OCI-LY7 (cell line): ENCODE measurements around the gene ZNF493.

ENCODE experiments used
- EZH2phosphoT487 ChIP-seq: fragments of 200-600 bp; sonication (generic); IDR thresholded peaks from 2 replicates; pipeline ENCODE4 v1.6.1; 2018; ENCODE audit warnings: low read depth, borderline replicate concordance, mild to moderate bottlenecking, mixed run types, antibody characterized with exemption, low read length, moderate library complexity, mixed read lengths
- TF ChIP-seq, protein P1 (sequence below): fragments of 200-600 bp; sonication (generic); conservative IDR thresholded peaks from 2 replicates; pipeline ENCODE4 v1.5.1; 2014; ENCODE audit warnings: mild to moderate bottlenecking, antibody characterized with exemption, low read length, moderate library complexity, mixed read lengths

DNA sequence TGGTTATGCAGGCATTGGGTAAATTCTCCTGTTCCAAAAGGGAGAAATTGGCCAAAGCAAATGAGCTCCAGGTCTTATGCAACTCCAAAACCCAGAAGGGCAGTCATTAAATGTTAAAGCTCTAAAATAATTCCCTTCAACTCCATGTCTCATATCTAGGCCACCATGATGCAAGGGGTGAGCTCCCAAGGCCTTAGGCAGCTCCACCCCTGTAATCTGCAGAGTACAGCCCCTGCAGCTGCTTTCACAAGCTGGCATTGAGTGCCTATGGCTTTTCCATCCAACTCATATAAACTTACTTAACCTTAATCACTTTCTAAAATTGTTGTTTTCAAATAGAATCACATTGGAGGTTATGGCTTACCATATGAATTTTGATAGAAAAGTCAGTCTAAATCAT, 63.8 kb downstream of the ZNF493 start:
- no peak for TF ChIP-seq EZH2phosphoT487
- TF ChIP-seq, protein P1, sequence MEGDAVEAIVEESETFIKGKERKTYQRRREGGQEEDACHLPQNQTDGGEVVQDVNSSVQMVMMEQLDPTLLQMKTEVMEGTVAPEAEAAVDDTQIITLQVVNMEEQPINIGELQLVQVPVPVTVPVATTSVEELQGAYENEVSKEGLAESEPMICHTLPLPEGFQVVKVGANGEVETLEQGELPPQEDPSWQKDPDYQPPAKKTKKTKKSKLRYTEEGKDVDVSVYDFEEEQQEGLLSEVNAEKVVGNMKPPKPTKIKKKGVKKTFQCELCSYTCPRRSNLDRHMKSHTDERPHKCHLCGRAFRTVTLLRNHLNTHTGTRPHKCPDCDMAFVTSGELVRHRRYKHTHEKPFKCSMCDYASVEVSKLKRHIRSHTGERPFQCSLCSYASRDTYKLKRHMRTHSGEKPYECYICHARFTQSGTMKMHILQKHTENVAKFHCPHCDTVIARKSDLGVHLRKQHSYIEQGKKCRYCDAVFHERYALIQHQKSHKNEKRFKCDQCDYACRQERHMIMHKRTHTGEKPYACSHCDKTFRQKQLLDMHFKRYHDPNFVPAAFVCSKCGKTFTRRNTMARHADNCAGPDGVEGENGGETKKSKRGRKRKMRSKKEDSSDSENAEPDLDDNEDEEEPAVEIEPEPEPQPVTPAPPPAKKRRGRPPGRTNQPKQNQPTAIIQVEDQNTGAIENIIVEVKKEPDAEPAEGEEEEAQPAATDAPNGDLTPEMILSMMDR, result no peak
